Endothelial cell of umbilical vein (primary cell): ENCODE measurements around the gene SMARCAD1. TPM values are rescaled to one million over a fixed set of nuclear protein-coding genes. Genes with fewer than 3 reads are reported as not detected.

ENCODE experiments used
- BruUV-seq: library from RNA; stranded (reverse); fragments of 400-500 nt; replicated peaks from 2 replicates; lab custom pipeline; 2021; lab: Mats Ljungman, UMichigan
- CTCF ChIA-PET: fragments of 300-600, 350-600 bp; sonication (Branson Sonifier 250); formaldehyde crosslinking; loops from one replicate; lab custom pipeline; 2021; ENCODE audit warnings: antibody characterized with exemption, inconsistent platforms; lab: Charles Lee
- POLR2A ChIA-PET: fragments of 300-600, 350-600 bp; sonication (Branson Sonifier 250); formaldehyde crosslinking; loops from one replicate; lab custom pipeline; 2021; ENCODE audit warnings: antibody characterized with exemption, inconsistent platforms; lab: Charles Lee
- DNase-seq: peaks from one replicate; pipeline ENCODE4 v3.0.0-alpha.2; 2011; ENCODE audit warnings: low read depth, low spot score
- FAIRE-seq: peaks from 2 replicates; lab custom pipeline; 2011; peaks lifted over from hg19 to GRCh38; lab: Jason Lieb, UNC
- H2AFZ ChIP-seq: 2 replicates; pipeline ENCODE4 v1.6.0; 2012; ENCODE audit warnings: low read depth, low read length, control low read depth, inconsistent platforms
- H3K27ac ChIP-seq: 2 replicates; pipeline ENCODE4 v1.5.1; 2011; ENCODE audit warnings: low read depth, mild to moderate bottlenecking, control low read depth, low read length, moderate library complexity; ENCODE audit not compliant: insufficient read depth
- H3K27me3 ChIP-seq, 2 experiments: 2 replicates each; pipeline versions ENCODE4 v1.6.0 to v1.6.1; 2011; ENCODE audit warnings: low read length in 2 of 2, mixed read lengths in 1 of 2; ENCODE audit not compliant: control insufficient read depth in 2 of 2, insufficient read depth in 2 of 2
- H3K36me3 ChIP-seq, 2 experiments: 2 replicates in 1 of 2; 3 replicates in 1 of 2; pipeline ENCODE4 v1.5.1; 2011; ENCODE audit warnings: low read length in 2 of 2, mild to moderate bottlenecking in 1 of 2, moderate library complexity in 1 of 2; ENCODE audit not compliant: control insufficient read depth in 2 of 2, insufficient read depth in 2 of 2; ENCODE audit errors: extremely low read depth in 1 of 2
- H3K4me1 ChIP-seq: 3 replicates; pipeline ENCODE4 v1.5.1; 2011; ENCODE audit warnings: mild to moderate bottlenecking, low read length; ENCODE audit not compliant: control insufficient read depth, insufficient read depth; ENCODE audit errors: extremely low read depth
- H3K4me2 ChIP-seq: 2 replicates; pipeline ENCODE4 v1.6.1; 2011; ENCODE audit warnings: low read length, control low read depth, mixed read lengths; ENCODE audit not compliant: insufficient read depth
- H3K4me3 ChIP-seq, 3 experiments: fragments of 200-600 bp in 1 of 3; sonication (generic), shearing (Covaris generic) in 1 of 3; replicated peaks in 1 of 3; 2 replicates each; pipeline ENCODE4 v1.5.1; 2011 to 2016; ENCODE audit warnings: control low read depth in 3 of 3, low read length in 3 of 3, mild to moderate bottlenecking in 2 of 3, inconsistent platforms in 1 of 3, low read depth in 1 of 3, moderate library complexity in 1 of 3; ENCODE audit not compliant: insufficient read depth in 1 of 3
- H3K79me2 ChIP-seq: 2 replicates; pipeline ENCODE4 v1.6.0; 2012; ENCODE audit warnings: low read length, inconsistent platforms; ENCODE audit not compliant: control insufficient read depth, insufficient read depth
- H3K9ac ChIP-seq: replicated peaks from 2 replicates; pipeline ENCODE3; 2011; ENCODE audit warnings: low read length, control low read depth; ENCODE audit not compliant: insufficient read depth; ENCODE audit errors: extremely low read depth
- H3K9me1 ChIP-seq: replicated peaks from 3 replicates; pipeline ENCODE4 v1.6.0; 2011; ENCODE audit warnings: mild to moderate bottlenecking, low read length; ENCODE audit not compliant: control insufficient read depth, insufficient read depth; ENCODE audit errors: extremely low read depth
- H3K9me3 ChIP-seq: replicated peaks from 2 replicates; pipeline ENCODE4 v1.5.1; 2012; ENCODE audit warnings: low read length, inconsistent platforms; ENCODE audit not compliant: control insufficient read depth, insufficient read depth
- H4K20me1 ChIP-seq: replicated peaks from 2 replicates; pipeline ENCODE3; 2011; ENCODE audit warnings: mild to moderate bottlenecking, low read length; ENCODE audit not compliant: control insufficient read depth, insufficient read depth; ENCODE audit errors: extremely low read depth
- CTCF ChIP-seq, 2 donors: IDR thresholded peaks; 1 replicate in 1 of 2; 2 replicates in 1 of 2; pipeline ENCODE4 v1.5.1; 2011; ENCODE audit warnings: low read length in 2 of 2, mild to moderate bottlenecking in 2 of 2, moderate library complexity in 2 of 2, control low read depth in 1 of 2, inconsistent platforms in 1 of 2, low read depth in 1 of 2; ENCODE audit not compliant: insufficient read depth in 1 of 2; ENCODE audit errors: extremely low read depth in 1 of 2
- EZH2 ChIP-seq: IDR thresholded peaks from 2 replicates; pipeline ENCODE4 v1.6.1; 2012; ENCODE audit warnings: borderline replicate concordance, low read depth, mild to moderate bottlenecking, moderate library complexity, low read length, inconsistent platforms; ENCODE audit not compliant: severe bottlenecking
- FOS ChIP-seq: IDR thresholded peaks from 2 replicates; pipeline ENCODE4 v1.6.1; 2011; ENCODE audit warnings: mild to moderate bottlenecking, low read length, moderate library complexity, borderline replicate concordance; ENCODE audit not compliant: insufficient read depth
- GATA2 ChIP-seq: IDR thresholded peaks from 2 replicates; pipeline ENCODE4 v1.7.0; 2011; ENCODE audit warnings: low read depth, mild to moderate bottlenecking, moderate library complexity, mixed read lengths, low read length; ENCODE audit not compliant: insufficient read length, insufficient read depth
- JUN ChIP-seq: IDR thresholded peaks from 2 replicates; pipeline ENCODE4 v1.6.1; 2011; ENCODE audit warnings: borderline replicate concordance, low read depth; ENCODE audit not compliant: insufficient read length, insufficient read depth
- MAX ChIP-seq: IDR thresholded peaks from 2 replicates; pipeline ENCODE4 v1.6.1; 2011; ENCODE audit not compliant: insufficient read depth, insufficient read length
- MYC ChIP-seq: IDR thresholded peaks from one replicate; pipeline ENCODE4 v1.6.1; 2011; ENCODE audit warnings: mild to moderate bottlenecking, low read depth, low read length
- POLR2A ChIP-seq: IDR thresholded peaks from 2 replicates; pipeline ENCODE4 v1.6.1; 2012; ENCODE audit warnings: low read depth, mild to moderate bottlenecking, control low read depth, low read length
- POLR2AphosphoS5 ChIP-seq: IDR thresholded peaks from 2 replicates; pipeline ENCODE4 v1.6.1; 2012; ENCODE audit warnings: low read depth, mild to moderate bottlenecking, control low read depth, low read length, moderate library complexity; ENCODE audit not compliant: insufficient read depth
- dilution Hi-C: fragments of 300-500 bp; cut with MboI; formaldehyde crosslinking; loops from one replicate; pipeline ENCODE4 v1.15.0; 2019; ENCODE audit warnings: low sequenced_read_pairs; ENCODE audit not compliant: extremely low pct_ligation_motif_present
- intact Hi-C: fragments of 100-400 bp; cut with micrococcal nuclease; formaldehyde crosslinking; loops from one replicate; pipeline ENCODE4 v1.10.0; 2022
- polyA plus RNA-seq, 4 experiments: library from polyadenylated mRNA; depleted of rRNA in 3 of 4; stranded (reverse) in 3 of 4; unstranded in 1 of 4; fragments of >200 nt; gene quantifications; 2 replicates each; pipeline versions ENCODE4 v1.2.1 to v1.2.3, GENCODE V29; 2011 to 2012; ENCODE audit warnings: missing spikeins in 1 of 4
- total RNA-seq: library from RNA; stranded (reverse); gene quantifications from 2 replicates; pipeline ENCODE4 v1.2.3, GENCODE V29; 2021

The SMARCAD1 gene
- total and polyA plus RNA-seq, 2 donors (not counting 3 experiments of a cell fraction or from before 2014, with no cell fraction given): 15.5 to 34.8 TPM

- H3K9ac ChIP-seq: no peak overlapping the region
- FAIRE-seq (no peak), DNase-seq (no peak)
- no peaks in the 10 kb centered on the region for H3K9me1 ChIP-seq
- no peak for TF ChIP-seq CTCF (IDR thresholded peaks at IDR 0.05; ENCODE audit: extremely low read depth in 1 of 2, insufficient read depth in 1 of 2, low read depth in 1 of 2, low read length in 2 of 2)
- POLR2A ChIA-PET: no interaction called here
- H3K4me3 ChIP-seq: no peak overlapping the region
- no peaks in the 10 kb centered on the region for H4K20me1 ChIP-seq
- no TSS peak for BruUV-seq
- H3K36me3 ChIP-seq: no peaks in the 10 kb centered on the region
- intact Hi-C loops: no loop called here
- no peaks in the 10 kb centered on the region for H3K4me1 ChIP-seq
- no peaks in the 10 kb centered on the region for H3K9me3 ChIP-seq
- dilution Hi-C loops: no loop called here
- CTCF ChIA-PET: no interaction called here
- H3K79me2 ChIP-seq: no peaks in the 10 kb centered on the region
- H3K27me3 ChIP-seq: no peaks in the 10 kb centered on the region
- no peak overlapping the region for H2AFZ ChIP-seq
- H3K27ac ChIP-seq: no peak overlapping the region
- H3K4me2 ChIP-seq: no peak overlapping the region
These were observed 48.8 kb upstream of the SMARCAD1 start for GRCh38 chr4:94158883-94159282.

GRCh38 chr4:94159790-94160189 lies 47.9 kb upstream of the SMARCAD1 start:
- no peak overlapping the region for H3K27ac ChIP-seq
- TF ChIP-seq MAX (no peak), GATA2 (no peak), FOS (no peak), POLR2AphosphoS5 (no peak), POLR2A (no peak), EZH2 (no peak), CTCF (IDR thresholded peaks at IDR 0.05; ENCODE audit: extremely low read depth in 1 of 2, insufficient read depth in 1 of 2, low read depth in 1 of 2, low read length in 2 of 2) (no peak), JUN (no peak), MYC (no peak)
- DNase-seq: no peak
- H3K4me3 ChIP-seq: no peak overlapping the region
- no peak overlapping the region for H2AFZ ChIP-seq
- H3K4me1 ChIP-seq: no peaks in the 10 kb centered on the region
- H4K20me1 ChIP-seq: no peaks in the 10 kb centered on the region
- H3K9me1 ChIP-seq: no peaks in the 10 kb centered on the region
- ChIA-PET CTCF (interaction anchor here (0.7 kb wide), 1 partner anchor 11 kb away, joined by 3 read pairs; no protein-coding TSS in a partner anchor), POLR2A (no interaction called here)
- no TSS peak for BruUV-seq
- H3K9me3 ChIP-seq: no peaks in the 10 kb centered on the region
- H3K27me3 ChIP-seq: no peaks in the 10 kb centered on the region
- intact Hi-C loops (no loop called here), dilution Hi-C loops (no loop called here)
- no peaks in the 10 kb centered on the region for H3K36me3 ChIP-seq
- no peak overlapping the region for H3K9ac ChIP-seq
- H3K79me2 ChIP-seq: no peaks in the 10 kb centered on the region
- H3K4me2 ChIP-seq: no peak overlapping the region
- no peak for FAIRE-seq
